ENCODE data around the gene MYO1E. TPM values are rescaled to one million over a fixed set of nuclear protein-coding genes. Genes with fewer than 3 reads are reported as not detected.
A peak's percentile ranks its signal among the peaks of the same experiment; 100 is the strongest.

MYO1E gene
- total RNA-seq, 5 donors from 2014 or later (not counting 1 experiment from before 2014, with no cell fraction given) = 1.3 to 11.7 (median 4.3) TPM

DNA sequence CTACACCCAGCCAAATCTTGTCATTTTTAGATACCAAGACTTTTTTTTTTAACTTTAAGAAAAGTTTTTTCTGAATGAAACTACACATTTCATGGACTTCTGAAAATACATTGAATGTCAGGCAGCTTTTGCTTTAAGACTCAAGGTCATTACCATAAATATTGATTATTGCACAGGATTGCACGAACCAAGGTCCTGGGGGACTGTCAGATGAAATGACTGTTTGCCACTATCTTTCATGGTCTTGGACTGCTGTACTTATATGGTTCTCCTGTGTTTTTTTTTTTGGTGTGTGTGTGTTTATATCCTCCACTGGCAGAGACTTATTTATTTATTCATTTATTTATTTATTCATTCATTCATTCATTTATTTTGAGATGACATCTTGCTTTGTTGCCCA is 6.9 kb upstream of the MYO1E start:
- H3K9me3 Mint-ChIP-seq = no peaks in the 10 kb centered on the region
- no peaks in the 10 kb centered on the region for H3K9me3 ChIP-seq
- no peak overlapping the region for H3K27ac Mint-ChIP-seq
- H3K27me3 ChIP-seq (replicated peaks in 1 of 2; ENCODE audit: control insufficient read depth in 2 of 2, extremely low read depth in 1 of 2, insufficient read depth in 2 of 2, low read length in 1 of 2) = peaks cover 0 to 19% of the 10 kb centered on the region in 2 experiments
- H3K36me3 Mint-ChIP-seq = no peaks in the 10 kb centered on the region
- no peak overlapping the region for H3K4me3 ChIP-seq (ENCODE audit: control insufficient read depth in 1 of 2, extremely low read depth in 1 of 2, low read length in 1 of 2)
- no peak overlapping the region for H3K4me3 Mint-ChIP-seq
- H3K4me1 Mint-ChIP-seq = peaks cover 0 to 1% (median 0%) of the 10 kb centered on the region in 3 donors
- no peak for DNase-seq
- peaks cover 11 to 13% of the 10 kb centered on the region in 2 donors for H3K27me3 Mint-ChIP-seq
- CTCF ChIA-PET = interaction anchor here in 1 of 2 donors (0.7 kb wide), 1 partner anchor 1219 kb away, joined by 3 read pairs; no protein-coding TSS in a partner anchor
- WGBS (ENCODE audit: insufficient coverage) = no CpG with 5 or more reads among the region's 1 CpG
- POLR2A ChIA-PET = no interaction called here
- no peak overlapping the region for H3K27ac ChIP-seq (ENCODE audit: low read length)
- H3K36me3 ChIP-seq (ENCODE audit: control insufficient read depth in 2 of 2, extremely low read depth in 1 of 2, insufficient read depth in 1 of 2, low read length in 1 of 2) = no peaks in the 10 kb centered on the region
- peaks cover 0 to 7% of the 10 kb centered on the region in 2 experiments for H3K4me1 ChIP-seq (ENCODE audit: control insufficient read depth in 1 of 2, extremely low read depth in 1 of 2, insufficient read depth in 2 of 2, low read length in 2 of 2)
- ATAC-seq (replicated peaks in 1 of 4) = no peak

DNA sequence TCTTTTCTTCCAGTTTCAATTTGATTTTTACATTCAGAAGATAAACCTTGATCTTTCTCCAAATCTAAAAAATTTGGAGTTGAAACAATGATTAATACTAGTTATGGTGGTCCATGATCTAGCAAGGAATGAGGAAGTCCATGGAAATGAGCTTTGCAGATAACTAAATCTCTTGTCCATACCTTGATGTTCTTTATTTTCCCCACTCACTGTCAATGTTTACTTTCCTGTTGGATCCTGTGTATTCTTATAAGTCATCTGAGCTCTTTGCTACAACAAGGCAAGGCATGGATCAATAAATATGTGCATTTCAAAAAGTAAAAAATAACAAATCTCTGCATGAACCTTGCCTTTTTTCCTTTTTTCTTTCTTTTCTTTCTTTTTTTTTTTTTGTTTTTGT is 6.2 kb upstream of the MYO1E start:
- no peak overlapping the region for H3K4me3 ChIP-seq (ENCODE audit: control insufficient read depth in 1 of 2, extremely low read depth in 1 of 2, low read length in 1 of 2)
- H3K9me3 Mint-ChIP-seq = no peaks in the 10 kb centered on the region
- DNase-seq (no peak), ATAC-seq (replicated peaks in 1 of 4) (no peak)
- H3K27ac ChIP-seq (ENCODE audit: low read length) = no peak overlapping the region
- CTCF ChIA-PET = interaction anchor here in 1 of 2 donors (0.7 kb wide), 1 partner anchor 399 kb away, joined by 4 read pairs; no protein-coding TSS in a partner anchor
- no peak overlapping the region for H3K27ac Mint-ChIP-seq
- no peaks in the 10 kb centered on the region for H3K36me3 ChIP-seq (ENCODE audit: control insufficient read depth in 2 of 2, extremely low read depth in 1 of 2, insufficient read depth in 1 of 2, low read length in 1 of 2)
- H3K4me3 Mint-ChIP-seq = no peak overlapping the region
- POLR2A ChIA-PET = interaction anchor here in 1 of 2 donors (0.7 kb wide), 1 partner anchor 1300 kb away, joined by 15 read pairs; no protein-coding TSS in a partner anchor
- H3K4me1 ChIP-seq (ENCODE audit: control insufficient read depth in 1 of 2, extremely low read depth in 1 of 2, insufficient read depth in 2 of 2, low read length in 2 of 2) = peaks cover 0 to 4% of the 10 kb centered on the region in 2 experiments
- H3K9me3 ChIP-seq = no peaks in the 10 kb centered on the region
- H3K36me3 Mint-ChIP-seq = no peaks in the 10 kb centered on the region
- H3K4me1 Mint-ChIP-seq = peaks cover 0 to 1% (median 1%) of the 10 kb centered on the region in 3 donors
- H3K27me3 ChIP-seq (replicated peaks in 1 of 2; ENCODE audit: control insufficient read depth in 2 of 2, extremely low read depth in 1 of 2, insufficient read depth in 2 of 2, low read length in 1 of 2) = peaks cover 0 to 21% of the 10 kb centered on the region in 2 experiments
- peaks cover 18 to 20% of the 10 kb centered on the region in 2 donors for H3K27me3 Mint-ChIP-seq

DNA sequence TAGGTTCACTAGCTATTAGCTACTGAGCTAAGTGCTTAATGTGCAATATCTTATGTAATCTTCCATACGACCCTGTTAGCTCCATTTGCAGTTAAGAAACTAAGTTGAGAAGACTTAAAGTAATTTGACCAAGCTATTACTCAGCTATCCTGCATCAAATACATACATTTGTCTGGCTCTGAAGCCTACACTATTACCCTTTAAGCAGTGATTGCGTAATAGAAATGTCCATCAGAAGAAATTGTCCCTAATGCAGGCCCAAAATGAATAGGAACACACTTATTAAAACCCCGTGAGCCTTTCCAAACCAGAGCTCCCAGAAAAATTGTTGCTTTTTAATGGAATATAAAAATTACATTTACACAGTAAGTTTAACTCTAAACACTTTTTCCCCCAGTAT is 5.3 kb upstream of the MYO1E start:
- Mint-ChIP-seq H3K36me3 (no peaks in the 10 kb centered on the region), H3K27me3 (peaks cover 26 to 29% of the 10 kb centered on the region in 2 donors), H3K27ac (no peak overlapping the region), H3K9me3 (no peaks in the 10 kb centered on the region), H3K4me3 (no peak overlapping the region), H3K4me1 (peaks cover 1 to 10% (median 8%) of the 10 kb centered on the region in 3 donors)
- CTCF ChIA-PET = no interaction called here
- Histone ChIP-seq H3K9me3 (no peaks in the 10 kb centered on the region), H3K4me3 (ENCODE audit: control insufficient read depth in 1 of 2, extremely low read depth in 1 of 2, low read length in 1 of 2) (no peak overlapping the region), H3K27ac (ENCODE audit: low read length) (no peak overlapping the region), H3K36me3 (ENCODE audit: control insufficient read depth in 2 of 2, extremely low read depth in 1 of 2, insufficient read depth in 1 of 2, low read length in 1 of 2) (no peaks in the 10 kb centered on the region), H3K27me3 (replicated peaks in 1 of 2; ENCODE audit: control insufficient read depth in 2 of 2, extremely low read depth in 1 of 2, insufficient read depth in 2 of 2, low read length in 1 of 2) (peaks cover 0 to 26% of the 10 kb centered on the region in 2 experiments), H3K4me1 (ENCODE audit: control insufficient read depth in 1 of 2, extremely low read depth in 1 of 2, insufficient read depth in 2 of 2, low read length in 2 of 2) (peaks cover 0 to 2% of the 10 kb centered on the region in 2 experiments)
- no peak for DNase-seq
- no peak for ATAC-seq (replicated peaks in 1 of 4)
- POLR2A ChIA-PET = no interaction called here
- no CpG with 5 or more reads among the region's 3 CpGs for WGBS (ENCODE audit: insufficient coverage)

DNA sequence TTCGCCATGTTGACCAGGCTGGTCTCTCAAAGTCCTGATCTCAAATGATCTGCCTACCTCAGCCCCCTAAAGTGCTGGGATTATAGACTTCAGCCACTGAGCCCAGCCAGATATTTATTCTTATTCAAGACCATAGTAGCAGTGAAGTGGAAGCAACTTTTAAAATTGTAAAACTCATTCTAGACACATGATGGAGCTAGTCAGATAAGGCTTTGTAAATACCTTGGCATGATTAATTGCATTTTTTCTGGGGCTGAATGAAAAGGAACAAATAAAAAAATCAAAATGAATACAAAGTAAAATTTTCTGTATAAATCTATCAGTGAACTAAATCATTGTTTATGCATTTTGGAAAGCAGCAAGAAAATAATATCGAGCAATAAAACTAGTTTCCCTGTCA is 4.1 kb upstream of the MYO1E start:
- Mint-ChIP-seq H3K27ac (no peak overlapping the region), H3K4me3 (no peak overlapping the region), H3K9me3 (no peaks in the 10 kb centered on the region), H3K27me3 (peaks cover 30 to 35% of the 10 kb centered on the region in 2 donors), H3K4me1 (peaks cover 7 to 16% (median 14%) of the 10 kb centered on the region in 3 donors), H3K36me3 (no peaks in the 10 kb centered on the region)
- Histone ChIP-seq H3K4me3 (ENCODE audit: control insufficient read depth in 1 of 2, extremely low read depth in 1 of 2, low read length in 1 of 2) (no peak overlapping the region), H3K4me1 (ENCODE audit: control insufficient read depth in 1 of 2, extremely low read depth in 1 of 2, insufficient read depth in 2 of 2, low read length in 2 of 2) (peaks cover 0 to 12% of the 10 kb centered on the region in 2 experiments), H3K9me3 (no peaks in the 10 kb centered on the region), H3K27me3 (replicated peaks in 1 of 2; ENCODE audit: control insufficient read depth in 2 of 2, extremely low read depth in 1 of 2, insufficient read depth in 2 of 2, low read length in 1 of 2) (peaks cover 0 to 36% of the 10 kb centered on the region in 2 experiments), H3K36me3 (ENCODE audit: control insufficient read depth in 2 of 2, extremely low read depth in 1 of 2, insufficient read depth in 1 of 2, low read length in 1 of 2) (no peaks in the 10 kb centered on the region), H3K27ac (ENCODE audit: low read length) (no peak overlapping the region)
- CTCF ChIA-PET = no interaction called here
- POLR2A ChIA-PET = no interaction called here
- WGBS (ENCODE audit: insufficient coverage) = no CpG with 5 or more reads among the region's 2 CpGs
- no peak for DNase-seq
- ATAC-seq (replicated peaks in 1 of 4) = no peak

DNA sequence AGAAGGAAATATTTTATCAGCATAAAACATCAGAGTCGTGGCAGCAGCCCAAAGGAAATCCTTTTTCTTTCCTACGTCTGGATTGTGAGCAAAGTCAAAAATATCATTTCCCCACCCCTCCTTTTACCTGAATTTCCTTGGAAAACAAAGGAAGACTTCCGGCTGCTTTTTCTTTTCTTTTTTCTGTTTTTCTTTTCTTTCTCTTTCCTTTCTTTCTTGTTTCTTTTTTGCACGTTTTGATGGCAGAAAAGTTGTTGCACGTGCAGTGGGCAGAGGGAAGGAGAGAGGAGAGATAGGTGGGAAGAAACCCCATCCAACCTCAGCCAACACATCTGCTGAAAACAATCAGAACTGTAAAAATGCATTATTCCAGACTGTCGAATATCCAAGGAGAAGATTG is 544 bp upstream of the MYO1E start:
- Mint-ChIP-seq H3K9me3 (no peaks in the 10 kb centered on the region), H3K4me3 (peak overlapping the region; percentile 82 to 86 (median 83)), H3K27me3 (peaks cover 51 to 54% of the 10 kb centered on the region in 2 donors), H3K36me3 (no peaks in the 10 kb centered on the region), H3K4me1 (peaks cover 15 to 23% (median 22%) of the 10 kb centered on the region in 3 donors), H3K27ac (no peak overlapping the region)
- peaks cover 7 to 38% of the 10 kb centered on the region in 2 experiments for H3K27me3 ChIP-seq (replicated peaks in 1 of 2; ENCODE audit: control insufficient read depth in 2 of 2, extremely low read depth in 1 of 2, insufficient read depth in 2 of 2, low read length in 1 of 2)
- ChIA-PET CTCF (interaction anchor here in 1 of 2 donors (0.7 kb wide), 1 partner anchor 11 kb away, joined by 3 read pairs; no protein-coding TSS in a partner anchor), POLR2A (no interaction called here)
- peak overlapping the region; percentile 54 to 77 for H3K4me3 ChIP-seq (ENCODE audit: control insufficient read depth in 1 of 2, extremely low read depth in 1 of 2, low read length in 1 of 2)
- H3K27ac ChIP-seq (ENCODE audit: low read length) = no peak overlapping the region
- WGBS (ENCODE audit: insufficient coverage) = 17% methylated on average over 2 of the region's 6 CpGs
- no peaks in the 10 kb centered on the region for H3K9me3 ChIP-seq
- no peaks in the 10 kb centered on the region for H3K36me3 ChIP-seq (ENCODE audit: control insufficient read depth in 2 of 2, extremely low read depth in 1 of 2, insufficient read depth in 1 of 2, low read length in 1 of 2)
- no peak for DNase-seq
- ATAC-seq (replicated peaks in 1 of 4) = no peak
- peaks cover 0 to 16% of the 10 kb centered on the region in 2 experiments for H3K4me1 ChIP-seq (ENCODE audit: control insufficient read depth in 1 of 2, extremely low read depth in 1 of 2, insufficient read depth in 2 of 2, low read length in 2 of 2)

DNA sequence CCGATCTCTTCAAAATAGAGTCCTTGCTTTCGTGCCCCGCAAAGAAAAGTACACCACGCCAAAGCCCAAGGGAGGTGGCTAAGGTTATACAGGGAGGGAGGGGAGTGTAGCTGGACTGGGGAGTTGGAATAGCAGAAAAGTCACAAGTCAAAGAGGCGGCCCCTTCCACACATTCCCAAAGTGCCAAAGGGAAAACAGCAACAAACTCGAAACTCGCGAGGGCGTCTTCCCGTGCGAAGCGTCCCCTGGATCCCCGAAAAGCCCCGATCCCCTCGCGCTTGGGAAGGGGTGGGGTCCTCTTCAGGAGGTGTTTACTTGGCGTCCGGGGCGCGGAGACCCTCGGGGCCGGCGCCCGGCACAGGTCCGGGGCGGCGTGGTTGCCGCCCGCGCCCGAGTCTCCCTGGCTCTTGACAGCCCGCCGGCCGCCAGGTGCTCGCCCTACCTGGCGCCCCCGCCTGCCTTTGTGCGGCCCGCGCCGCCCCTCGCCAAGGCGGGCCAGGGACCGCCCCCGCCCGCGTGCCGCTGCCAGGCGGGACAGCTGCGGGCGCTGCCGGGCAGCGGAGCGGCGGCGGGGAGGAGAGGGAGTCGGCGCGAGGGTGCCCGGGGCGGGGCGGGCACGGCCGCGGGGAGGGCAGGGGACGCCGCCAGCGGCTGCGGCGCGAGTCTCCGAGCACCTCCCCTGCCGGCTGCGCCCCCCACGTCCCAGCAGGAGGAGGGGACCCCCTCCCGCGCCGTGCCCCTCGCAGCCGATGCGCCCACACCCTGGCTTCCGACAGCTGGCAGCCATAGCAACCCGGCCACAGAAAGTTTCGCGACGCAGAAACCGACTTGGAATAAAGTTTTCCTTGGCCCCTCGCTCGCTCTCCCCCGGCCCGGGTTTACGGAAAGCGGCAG is 966 bp downstream of the MYO1E start:
- peak in 3 of 4 experiments; percentile 59 to 62 (median 61) for ATAC-seq (replicated peaks in 1 of 4)
- Histone ChIP-seq H3K4me1 (ENCODE audit: control insufficient read depth in 1 of 2, extremely low read depth in 1 of 2, insufficient read depth in 2 of 2, low read length in 2 of 2) (peaks cover 0 to 16% of the 10 kb centered on the region in 2 experiments), H3K4me3 (ENCODE audit: control insufficient read depth in 1 of 2, extremely low read depth in 1 of 2, low read length in 1 of 2) (peak overlapping the region; percentile 54 to 77), H3K9me3 (no peaks in the 10 kb centered on the region), H3K27me3 (replicated peaks in 1 of 2; ENCODE audit: control insufficient read depth in 2 of 2, extremely low read depth in 1 of 2, insufficient read depth in 2 of 2, low read length in 1 of 2) (peaks cover 7 to 39% of the 10 kb centered on the region in 2 experiments), H3K27ac (ENCODE audit: low read length) (no peak overlapping the region), H3K36me3 (ENCODE audit: control insufficient read depth in 2 of 2, extremely low read depth in 1 of 2, insufficient read depth in 1 of 2, low read length in 1 of 2) (no peaks in the 10 kb centered on the region)
- H3K36me3 Mint-ChIP-seq = no peaks in the 10 kb centered on the region
- ChIA-PET CTCF (no interaction called here), POLR2A (no interaction called here)
- peaks cover 57 to 58% of the 10 kb centered on the region in 2 donors for H3K27me3 Mint-ChIP-seq
- peaks cover 15 to 23% (median 21%) of the 10 kb centered on the region in 3 donors for H3K4me1 Mint-ChIP-seq
- peak in 9 of 35 experiments; percentile 0 to 14 (median 6) for DNase-seq
- no peak overlapping the region for H3K27ac Mint-ChIP-seq
- 4% methylated on average over 77 of the region's 93 CpGs for WGBS (ENCODE audit: insufficient coverage)
- H3K9me3 Mint-ChIP-seq = no peaks in the 10 kb centered on the region
- H3K4me3 Mint-ChIP-seq = peak overlapping the region; percentile 82 to 86 (median 83)
